Cardiac muscle cell (in vitro differentiated cells and primary cell): ENCODE data around the gene STARD3. TPM values are rescaled to one million over a fixed set of nuclear protein-coding genes. Genes with fewer than 3 reads are reported as not detected.

Experiments
- DNase-seq, 2 donors: peaks; one replicate each; pipeline versions ENCODE4 v3.0.0 to v3.0.0-alpha.2; 2010 to 2017; ENCODE audit warnings: low read depth in 1 of 2, low spot score in 1 of 2
- H3K27ac ChIP-seq: fragments of 200-600 bp; sonication (generic); 2 replicates; pipeline ENCODE4 v1.5.1; 2016
- H3K27me3 ChIP-seq: fragments of 200-600 bp; sonication (generic); 2 replicates; pipeline ENCODE4 v1.6.0; 2016; ENCODE audit warnings: control low read depth
- H3K36me3 ChIP-seq: fragments of 200-600 bp; sonication (generic); 2 replicates; pipeline ENCODE4 v1.5.1; 2016; ENCODE audit warnings: control low read depth
- H3K4me1 ChIP-seq: fragments of 200-600 bp; sonication (generic); 2 replicates; pipeline ENCODE4 v1.8.1; 2017; ENCODE audit warnings: low read depth, mild to moderate bottlenecking, mixed run types
- H3K4me3 ChIP-seq: fragments of 200-600 bp; sonication (generic); 2 replicates; pipeline ENCODE4 v1.5.1; 2016; ENCODE audit warnings: mild to moderate bottlenecking
- H3K9me3 ChIP-seq: fragments of 200-600 bp; sonication (generic); 2 replicates; pipeline ENCODE4 v1.5.1; 2017; ENCODE audit warnings: low read depth, mild to moderate bottlenecking, control low read depth
- polyA plus RNA-seq: library from polyadenylated mRNA; unstranded; fragments of >200 nt; fragmentation: Nextera tagmentation; extraction: Ambion mirVana; gene quantifications from 2 replicates; pipeline ENCODE4 v1.2.1, GENCODE V29; 2016
- total RNA-seq: library from RNA; depleted of rRNA; stranded (reverse); fragments of >200 nt; gene quantifications from 2 replicates; pipeline ENCODE4 v1.2.3, GENCODE V29; 2016
- TF ChIP-seq, protein P1 (sequence below): IDR thresholded peaks from 2 replicates; pipeline ENCODE4 v1.5.1; 2012; ENCODE audit warnings: low read depth, mild to moderate bottlenecking, low read length

Gene STARD3
- total and polyA plus RNA-seq, 2 experiments from 2014 or later: 47.9 to 67.1 TPM

DNA sequence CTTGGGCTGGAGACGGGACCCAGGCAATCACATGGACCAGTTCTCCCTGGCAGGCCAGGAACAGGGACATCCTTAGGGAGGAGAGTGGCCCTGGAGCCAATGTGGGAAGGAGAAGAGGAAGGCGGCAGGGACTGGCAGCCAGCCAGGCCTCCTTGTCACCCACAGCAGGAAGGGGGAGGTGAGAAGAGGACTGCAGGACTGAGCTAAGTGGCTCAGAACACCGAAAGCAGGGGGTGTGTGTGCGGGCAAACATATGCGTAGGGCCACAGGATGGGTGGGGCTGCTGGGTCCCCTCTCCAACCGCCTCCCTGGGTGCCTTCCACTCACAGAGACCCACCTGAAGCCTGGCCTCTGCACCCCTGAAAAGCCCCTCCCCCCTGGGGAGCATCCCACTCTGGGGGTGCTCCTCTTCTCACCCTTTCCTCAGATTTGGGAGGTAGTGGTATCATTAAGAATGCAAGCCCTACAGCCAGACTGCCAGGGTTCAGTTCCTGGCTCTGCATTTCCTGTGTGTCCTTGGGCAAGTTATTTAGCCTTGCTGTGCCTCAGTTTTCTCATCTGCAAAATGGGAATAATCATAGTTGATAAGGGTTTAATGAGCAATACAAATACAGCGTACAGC is 39.4 kb downstream of the STARD3 start:
- TF ChIP-seq, protein P1, sequence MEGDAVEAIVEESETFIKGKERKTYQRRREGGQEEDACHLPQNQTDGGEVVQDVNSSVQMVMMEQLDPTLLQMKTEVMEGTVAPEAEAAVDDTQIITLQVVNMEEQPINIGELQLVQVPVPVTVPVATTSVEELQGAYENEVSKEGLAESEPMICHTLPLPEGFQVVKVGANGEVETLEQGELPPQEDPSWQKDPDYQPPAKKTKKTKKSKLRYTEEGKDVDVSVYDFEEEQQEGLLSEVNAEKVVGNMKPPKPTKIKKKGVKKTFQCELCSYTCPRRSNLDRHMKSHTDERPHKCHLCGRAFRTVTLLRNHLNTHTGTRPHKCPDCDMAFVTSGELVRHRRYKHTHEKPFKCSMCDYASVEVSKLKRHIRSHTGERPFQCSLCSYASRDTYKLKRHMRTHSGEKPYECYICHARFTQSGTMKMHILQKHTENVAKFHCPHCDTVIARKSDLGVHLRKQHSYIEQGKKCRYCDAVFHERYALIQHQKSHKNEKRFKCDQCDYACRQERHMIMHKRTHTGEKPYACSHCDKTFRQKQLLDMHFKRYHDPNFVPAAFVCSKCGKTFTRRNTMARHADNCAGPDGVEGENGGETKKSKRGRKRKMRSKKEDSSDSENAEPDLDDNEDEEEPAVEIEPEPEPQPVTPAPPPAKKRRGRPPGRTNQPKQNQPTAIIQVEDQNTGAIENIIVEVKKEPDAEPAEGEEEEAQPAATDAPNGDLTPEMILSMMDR: no peak
- DNase-seq: peak; percentile 27 to 88
- peaks cover 57% of the 10 kb centered on the region for H3K4me1 ChIP-seq
- no peaks in the 10 kb centered on the region for H3K36me3 ChIP-seq
- no peaks in the 10 kb centered on the region for H3K27me3 ChIP-seq
- no peaks in the 10 kb centered on the region for H3K9me3 ChIP-seq
- peak overlapping the region; percentile 98 for H3K27ac ChIP-seq
- H3K4me3 ChIP-seq: no peak overlapping the region

DNA sequence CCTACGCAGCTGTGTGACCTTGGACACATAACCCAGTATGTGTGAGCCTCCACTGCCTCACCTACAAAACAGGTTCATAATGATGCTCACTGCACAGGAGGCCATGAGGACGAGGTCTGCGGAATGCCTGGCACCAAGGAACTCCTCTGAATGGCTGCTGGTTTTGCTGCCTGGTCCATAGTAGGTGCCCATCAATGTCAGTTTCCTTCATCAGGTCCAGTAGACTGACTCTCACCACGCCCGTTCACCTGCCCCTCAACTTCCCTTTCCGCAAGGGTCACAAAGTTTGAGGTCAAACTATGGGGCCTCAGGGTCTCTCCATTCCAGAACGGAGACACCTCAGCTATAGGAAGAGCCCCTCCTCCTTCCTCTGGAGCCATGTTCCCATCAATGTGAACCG is 40.1 kb downstream of the STARD3 start:
- Histone ChIP-seq H3K27me3 (no peaks in the 10 kb centered on the region), H3K27ac (peak overlapping the region; percentile 98), H3K36me3 (no peaks in the 10 kb centered on the region), H3K4me3 (no peak overlapping the region), H3K4me1 (peaks cover 57% of the 10 kb centered on the region), H3K9me3 (no peaks in the 10 kb centered on the region)
- no peak for DNase-seq
- TF ChIP-seq, protein P1: no peak

DNA sequence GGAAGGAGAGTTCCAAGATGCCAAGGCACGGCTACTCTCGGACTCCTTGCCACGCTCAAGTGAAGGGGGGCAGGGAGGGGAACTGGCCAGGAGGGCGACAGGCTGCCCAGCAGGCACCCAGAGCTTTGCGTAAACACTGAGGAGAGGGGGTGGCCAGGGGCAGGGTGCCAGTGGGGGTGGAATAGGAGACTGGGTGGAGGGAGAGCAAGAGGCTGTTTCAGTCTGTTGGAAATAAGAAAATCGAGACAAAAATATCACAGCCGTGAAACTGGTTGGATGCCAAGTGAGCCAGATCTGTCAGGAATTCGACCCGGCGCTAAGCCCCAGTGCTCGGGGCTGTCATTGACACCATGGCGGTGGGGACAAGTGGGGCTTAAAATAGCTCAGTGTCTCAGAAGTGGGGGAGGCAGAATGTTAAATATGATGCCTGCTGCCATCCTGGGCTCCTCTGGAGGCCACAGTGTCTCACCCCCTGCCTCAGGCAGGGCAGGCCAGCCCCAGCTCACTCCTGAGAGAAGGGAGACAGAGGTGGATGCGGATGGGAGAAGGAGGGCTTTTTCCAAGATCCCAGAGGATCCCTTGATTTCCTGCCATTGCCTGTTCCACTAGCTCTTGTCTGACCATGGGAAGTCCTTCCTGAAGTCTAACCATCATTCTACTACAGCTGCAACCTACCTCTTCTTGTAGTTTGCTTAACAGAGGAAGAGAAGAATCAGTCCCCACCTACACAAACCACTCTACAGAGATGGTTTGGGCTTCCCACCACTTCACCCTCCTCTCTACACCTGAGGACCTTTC is 40.8 kb downstream of the STARD3 start:
- Histone ChIP-seq H3K27me3 (no peaks in the 10 kb centered on the region), H3K36me3 (no peaks in the 10 kb centered on the region), H3K9me3 (no peaks in the 10 kb centered on the region), H3K4me3 (no peak overlapping the region), H3K27ac (peak overlapping the region; percentile 98), H3K4me1 (peaks cover 57% of the 10 kb centered on the region)
- DNase-seq: peak in 1 of 2 donors; percentile 95
- TF ChIP-seq, protein P1: no peak

DNA sequence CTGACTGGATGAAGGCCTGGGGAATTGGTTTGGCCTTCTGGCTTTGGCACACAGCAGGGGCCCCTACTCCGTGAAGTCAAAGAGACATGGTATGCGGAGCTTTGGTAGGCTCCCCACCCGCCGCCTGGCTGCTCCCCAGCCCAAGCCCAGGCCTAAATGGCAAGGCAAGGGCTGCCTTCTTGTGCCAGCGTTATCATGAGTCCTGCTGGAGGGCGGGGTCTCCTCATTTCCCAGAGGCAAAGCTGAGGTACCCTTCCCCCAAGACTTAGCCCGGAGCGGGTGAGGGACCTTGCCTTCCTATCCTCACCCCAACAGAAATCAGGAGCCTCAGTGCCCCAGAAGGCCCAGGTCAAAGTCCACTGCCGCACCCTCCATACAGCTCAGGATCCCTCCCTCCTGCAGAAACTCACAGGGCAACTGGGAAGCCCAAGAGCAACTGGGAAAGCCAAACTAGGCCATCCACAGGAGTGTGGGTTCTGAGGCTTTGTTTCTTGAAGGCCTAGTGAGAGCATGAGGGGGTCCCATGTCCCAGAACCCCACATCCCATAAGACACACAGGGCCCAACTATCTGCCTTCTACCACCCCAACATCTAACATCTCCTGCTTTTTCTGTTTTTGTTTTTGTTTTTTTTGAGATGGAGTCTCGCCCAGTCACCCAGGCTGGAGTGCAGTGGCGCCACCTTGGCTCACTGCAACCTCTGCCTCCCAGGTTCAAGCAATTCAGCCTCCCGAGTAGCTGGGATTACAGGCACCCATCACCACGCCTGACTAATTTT is 41.6 kb downstream of the STARD3 start:
- Histone ChIP-seq H3K9me3 (no peaks in the 10 kb centered on the region), H3K4me3 (no peak overlapping the region), H3K4me1 (peaks cover 57% of the 10 kb centered on the region), H3K36me3 (no peaks in the 10 kb centered on the region), H3K27ac (peak overlapping the region; percentile 98), H3K27me3 (no peaks in the 10 kb centered on the region)
- TF ChIP-seq, protein P1: no peak
- no peak for DNase-seq

DNA sequence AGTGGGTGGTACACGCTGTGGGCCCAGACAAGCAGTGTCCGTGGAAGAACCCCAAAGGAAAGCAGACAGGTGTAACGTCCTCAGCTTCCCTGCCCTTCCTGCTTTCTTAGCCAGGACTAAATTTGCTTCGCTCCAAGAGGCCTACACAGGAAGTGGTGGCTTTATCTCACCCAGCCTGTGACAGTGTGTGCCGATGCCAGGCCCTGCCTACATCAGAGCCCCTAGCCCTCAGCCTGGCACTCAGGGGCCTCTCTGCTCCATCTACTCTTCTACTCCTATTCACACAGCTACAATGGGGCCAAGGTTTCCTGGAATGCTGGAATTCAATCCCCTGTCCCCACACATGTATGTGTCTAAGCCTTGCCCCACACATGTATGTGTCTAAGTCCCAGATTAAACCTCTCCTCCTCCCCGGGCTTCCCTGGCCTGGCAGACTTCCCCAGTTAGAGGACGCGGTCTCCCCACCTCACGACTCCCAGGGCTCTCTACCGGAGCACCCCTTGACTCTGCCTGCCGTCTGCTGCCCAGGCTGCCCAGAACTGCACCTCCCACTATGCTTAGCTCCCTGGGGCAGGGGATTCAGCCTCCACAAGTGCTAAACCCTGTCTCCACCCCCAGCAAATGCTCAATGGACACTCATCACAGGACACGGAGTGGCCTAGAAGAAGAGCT is 42.7 kb downstream of the STARD3 start:
- Histone ChIP-seq H3K36me3 (no peaks in the 10 kb centered on the region), H3K4me1 (peaks cover 51% of the 10 kb centered on the region), H3K4me3 (no peak overlapping the region), H3K27ac (peak overlapping the region; percentile 98), H3K27me3 (no peaks in the 10 kb centered on the region), H3K9me3 (no peaks in the 10 kb centered on the region)
- TF ChIP-seq, protein P1: no peak
- DNase-seq: no peak
